Measurements from ENCODE around the gene OOSP4A.

The OOSP4A gene

GRCh38 chr11:59963733-59964132, at the start of gene OOSP4A:
OOSP4A (plus strand) TSS chr11:59964033; CDS start chr11:59964033, 0 bp downstream.
- DNase-seq (ENCODE audit: low spot score) = no peak

GRCh38 chr11:59918480-59918879, 45.4 kb upstream of the OOSP4A start:
- no peak for DNase-seq (ENCODE audit: low spot score)

DNA sequence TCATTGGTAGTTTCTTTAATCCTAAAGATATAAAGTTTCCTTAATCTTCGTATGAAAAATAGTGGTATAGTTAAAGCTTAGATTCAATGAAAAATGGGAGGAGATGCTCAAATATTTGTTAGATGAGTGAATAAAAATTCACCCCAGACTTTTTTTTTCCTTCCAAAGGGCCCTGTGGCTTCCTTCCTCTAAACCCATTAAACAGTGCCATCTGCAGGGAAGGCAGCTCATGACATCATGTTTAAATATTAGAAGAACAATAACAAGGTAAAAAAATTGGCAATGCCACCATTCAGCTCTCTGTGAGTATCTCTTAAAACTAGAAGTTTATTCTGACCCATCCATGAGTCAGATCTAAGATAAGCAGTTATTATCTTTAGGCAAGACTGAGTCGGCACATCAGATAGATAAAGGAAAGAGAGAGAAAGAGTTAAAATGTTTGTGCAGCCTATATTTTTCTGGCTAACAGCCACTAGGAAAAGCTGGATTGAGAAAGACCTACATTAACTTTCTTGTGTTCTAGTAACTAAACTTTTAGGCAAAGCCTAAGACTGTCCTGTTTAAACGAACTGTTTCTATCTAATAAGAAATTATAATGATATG, 44.7 kb upstream of the OOSP4A start:
- DNase-seq (ENCODE audit: low spot score) = peak; percentile 29

- no peak for DNase-seq (ENCODE audit: low spot score)
Measured at GRCh38 chr11:59923813-59924212, 40.0 kb upstream of the OOSP4A start.

DNA sequence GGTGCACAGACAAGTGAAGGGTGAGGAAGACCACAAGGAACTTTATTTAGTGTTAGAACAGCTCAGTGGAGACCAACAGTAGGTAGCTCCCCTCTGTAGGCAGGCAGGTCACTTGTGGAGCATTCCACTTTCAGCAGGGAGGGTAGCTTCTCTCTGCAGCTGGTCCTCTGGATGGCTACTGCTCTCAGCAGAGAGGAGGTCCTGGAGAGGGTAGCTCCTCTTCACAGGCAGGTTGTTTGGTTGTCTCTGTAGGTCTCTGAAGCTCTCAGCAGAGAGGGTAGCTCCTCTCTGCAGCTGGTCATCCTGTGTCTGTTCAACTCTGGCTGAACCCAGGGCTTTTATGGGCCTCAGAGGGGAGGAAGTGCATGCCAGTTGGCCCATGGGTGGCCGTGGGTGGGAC, 32.1 kb upstream of the OOSP4A start:
- DNase-seq (ENCODE audit: low spot score) = no peak

- no peak for DNase-seq (ENCODE audit: low spot score)
Measured at GRCh38 chr11:59938132-59938531, 25.7 kb upstream of the OOSP4A start, which contains the start of gene OOSP1. OOSP1 (plus strand) TSS chr11:59938432; CDS start chr11:59938455, 23 bp downstream.

DNA sequence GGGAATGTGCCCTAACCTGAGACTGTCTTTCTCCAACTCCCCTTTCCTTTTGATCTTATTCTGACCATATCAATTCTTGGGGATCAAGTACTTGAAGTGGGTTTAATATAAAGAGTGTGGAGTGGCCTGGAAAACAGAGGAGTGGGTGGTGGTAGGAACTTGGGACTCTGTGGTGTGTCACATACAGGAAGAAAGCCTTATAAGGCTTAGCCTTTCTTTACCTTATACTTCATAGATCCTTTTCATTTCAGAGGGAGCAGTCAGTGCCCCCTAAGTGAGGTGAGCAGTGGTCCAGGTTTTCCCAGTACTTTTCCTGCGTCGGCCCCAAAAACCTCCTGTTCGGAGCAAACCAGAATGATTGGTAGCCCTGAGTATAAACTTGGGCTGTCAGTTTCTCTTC, 25.1 kb upstream of the OOSP4A start:
- DNase-seq (ENCODE audit: low spot score) = no peak

GRCh38 chr11:59939482-59939881, 24.4 kb upstream of the OOSP4A start:
- no peak for DNase-seq (ENCODE audit: low spot score)

DNA sequence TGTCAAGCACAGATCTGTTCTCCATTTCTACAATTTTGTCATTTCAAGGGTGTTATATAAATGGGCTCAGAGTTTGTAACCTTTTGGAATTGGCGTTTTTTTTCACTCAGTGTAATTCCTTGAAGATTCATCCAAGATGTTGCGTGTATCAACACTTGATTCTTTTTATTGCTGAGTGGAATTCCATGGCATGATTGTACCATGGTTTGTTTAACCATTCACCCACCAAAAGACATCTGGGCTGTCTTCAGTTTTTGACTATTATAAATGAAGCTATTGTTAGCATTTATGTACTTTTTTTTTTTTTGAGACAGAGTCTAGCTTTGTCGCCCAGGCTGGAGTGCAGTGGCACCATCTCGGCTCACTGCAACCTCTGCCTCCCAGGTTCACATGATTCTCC, 22.7 kb upstream of the OOSP4A start:
- DNase-seq (ENCODE audit: low spot score) = no peak

DNA sequence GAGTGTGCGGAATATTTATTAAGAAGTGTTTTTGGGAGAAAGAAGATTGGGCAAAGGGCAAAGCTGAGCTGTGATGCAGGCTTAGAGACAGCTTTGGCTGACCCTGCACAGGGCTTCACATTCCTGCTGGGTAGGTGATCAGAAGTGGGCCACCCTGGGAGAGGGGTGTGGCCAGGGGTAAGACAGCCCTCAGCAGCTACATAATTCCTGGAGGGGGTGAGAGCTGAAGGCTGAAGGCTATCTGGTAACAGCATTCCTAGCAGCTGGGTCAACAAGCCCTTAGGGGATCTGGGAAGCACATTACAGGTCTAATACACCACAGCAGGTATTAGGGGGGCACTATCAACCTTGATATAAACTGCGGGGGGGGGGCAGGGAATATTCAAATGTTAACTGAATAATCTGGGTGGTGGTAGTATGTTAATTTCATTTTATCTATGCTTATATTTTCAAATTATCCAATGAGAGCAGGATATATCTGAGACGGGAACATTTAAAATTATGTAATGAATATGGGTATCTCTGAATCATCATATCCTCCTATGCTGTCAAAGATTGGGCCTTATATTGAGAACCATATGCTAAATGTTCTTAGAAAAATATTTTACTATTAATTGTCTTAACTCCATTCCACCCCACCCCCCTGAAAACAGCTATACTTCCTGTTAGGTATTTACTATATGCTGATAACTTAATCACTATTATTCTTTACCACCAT, 19.7 kb upstream of the OOSP4A start:
- no peak for DNase-seq (ENCODE audit: low spot score)

DNA sequence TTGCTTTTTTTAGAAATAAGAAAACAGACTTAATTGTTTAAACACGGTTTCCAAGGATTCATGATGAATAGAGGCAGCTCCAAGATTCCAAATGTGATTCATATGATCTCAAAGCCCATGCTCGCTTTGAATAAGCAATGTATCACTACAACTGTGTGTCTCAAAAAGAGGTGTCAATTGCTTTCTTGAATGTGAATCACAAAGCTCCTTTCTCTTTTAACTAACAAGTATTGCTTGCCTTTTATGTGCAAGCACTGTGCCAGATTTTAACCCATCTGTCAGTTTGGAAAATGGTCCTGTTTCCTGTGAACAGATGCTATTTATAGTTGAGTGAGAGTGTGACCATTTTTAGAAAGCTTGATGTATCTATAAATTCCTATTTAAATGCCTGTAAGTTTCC, 19.1 kb upstream of the OOSP4A start:
- DNase-seq (ENCODE audit: low spot score) = no peak

GRCh38 chr11:59953463-59954218, 10.2 kb upstream of the OOSP4A start:
- DNase-seq (ENCODE audit: low spot score) = no peak

GRCh38 chr11:59954219-59954847, 9.5 kb upstream of the OOSP4A start:
- DNase-seq (ENCODE audit: low spot score) = no peak

GRCh38 chr11:59957094-59957493, 6.7 kb upstream of the OOSP4A start:
- no peak for DNase-seq (ENCODE audit: low spot score)

DNA sequence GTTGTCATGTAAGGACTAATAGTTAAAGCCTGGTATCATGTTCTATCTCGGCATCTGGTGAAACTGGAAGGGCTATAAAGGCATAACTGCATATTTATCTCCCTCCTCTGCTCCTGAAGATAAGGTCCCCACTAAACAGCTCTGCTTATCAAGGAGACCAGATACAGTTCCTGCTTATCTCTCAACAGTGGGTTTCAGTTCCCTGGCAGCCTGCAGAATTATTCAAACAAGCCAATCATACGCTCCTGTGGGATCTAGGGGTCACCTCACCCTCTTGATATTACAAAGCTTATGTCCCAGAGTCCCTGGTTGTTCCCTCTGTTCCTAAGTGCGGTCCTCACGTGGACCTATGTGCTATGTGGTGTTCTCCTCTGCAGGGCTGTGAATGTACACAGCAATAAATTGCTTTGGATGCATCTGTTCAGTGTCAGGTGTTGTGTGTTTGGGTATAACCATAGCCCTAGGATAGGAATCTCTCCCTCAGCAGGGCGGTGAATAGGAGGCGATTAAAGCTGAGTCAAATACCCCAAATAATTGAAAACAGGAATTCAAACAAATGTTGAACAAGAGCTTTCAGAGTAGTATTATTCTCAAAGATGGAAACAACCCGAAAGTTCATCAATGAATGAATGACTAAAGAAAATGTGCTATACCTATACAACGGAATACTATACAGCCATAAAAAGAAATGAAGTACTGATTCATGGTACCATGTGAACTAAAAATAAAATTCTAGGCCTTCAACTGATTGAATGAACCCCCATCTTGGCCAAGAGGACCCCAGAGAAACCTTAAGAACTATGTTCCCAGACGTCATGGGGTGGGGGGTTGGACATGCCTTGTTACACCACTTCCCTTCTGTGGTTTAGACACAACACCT, 3.1 kb upstream of the OOSP4A start:
- DNase-seq (ENCODE audit: low spot score) = no peak

DNA sequence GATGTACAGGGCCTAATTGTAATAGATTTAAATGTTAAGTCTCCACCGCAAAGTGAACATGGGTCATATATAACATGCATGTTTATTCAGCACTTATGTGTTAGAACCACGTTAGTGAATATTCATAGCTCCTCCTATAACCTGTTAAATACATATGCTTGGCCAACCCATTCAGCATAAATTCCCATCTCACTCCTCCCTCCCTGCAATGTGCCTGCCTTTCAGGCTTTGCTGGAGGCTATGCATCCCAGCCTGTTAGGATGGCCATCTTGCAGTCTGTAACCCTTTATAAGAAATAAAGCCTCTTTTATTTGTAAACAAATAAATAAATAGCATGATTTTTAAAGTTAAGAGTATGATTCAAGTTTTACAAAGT, 1.7 kb upstream of the OOSP4A start:
- DNase-seq (ENCODE audit: low spot score) = no peak

GRCh38 chr11:59965424-59965823, 1.6 kb downstream of the OOSP4A start:
- no peak for DNase-seq (ENCODE audit: low spot score)

GRCh38 chr11:59966201-59966600, 2.4 kb downstream of the OOSP4A start:
- DNase-seq (ENCODE audit: low spot score) = no peak

GRCh38 chr11:59967677-59968394, 4.0 kb downstream of the OOSP4A start:
- no peak for DNase-seq (ENCODE audit: low spot score)

DNA sequence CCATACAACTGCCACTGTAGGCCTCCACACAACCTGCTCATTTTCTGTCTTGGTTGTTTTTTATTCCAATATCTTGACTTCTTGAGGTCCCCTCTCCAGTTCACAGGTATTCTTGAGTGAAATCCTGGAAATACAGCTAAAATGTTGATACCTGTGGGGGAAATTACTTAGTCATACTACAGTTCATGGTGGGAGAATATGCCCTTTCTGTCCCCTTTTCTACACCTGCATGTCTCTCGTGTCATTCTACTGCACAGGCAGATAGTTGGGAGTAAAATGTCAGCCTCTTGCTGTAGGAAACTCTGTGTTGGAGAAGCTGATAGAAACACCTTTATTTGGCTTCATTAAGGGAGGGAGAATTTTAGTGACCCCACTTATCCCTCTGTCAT, 4.6 kb downstream of the OOSP4A start:
- no peak for DNase-seq (ENCODE audit: low spot score)

DNA sequence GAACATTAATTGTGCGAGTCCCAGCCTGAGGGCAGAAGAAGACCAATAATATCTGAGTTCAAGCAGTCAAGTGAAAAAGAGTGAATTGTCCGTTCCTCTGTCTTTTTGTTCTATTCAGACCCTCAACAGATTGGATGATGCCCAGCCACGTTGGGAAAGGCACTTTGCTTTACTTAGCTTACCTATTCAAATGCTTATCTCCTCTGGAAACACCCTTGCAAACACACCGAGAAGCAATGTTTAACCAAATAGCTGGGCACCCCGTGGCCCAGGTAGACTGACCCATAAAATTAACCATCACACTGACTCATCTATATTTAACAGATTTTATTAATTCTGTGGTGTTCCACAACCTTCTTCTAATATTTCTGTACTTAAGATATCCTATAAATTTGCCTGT, 9.3 kb downstream of the OOSP4A start:
- no peak for DNase-seq (ENCODE audit: low spot score)
